TTC549 (cell line): Measurements from ENCODE around the gene SV2B.
A peak's percentile ranks its signal among the peaks of the same experiment; 100 is the strongest.

ENCODE experiments used
- FAIRE-seq: peaks from 2 replicates; lab custom pipeline; 2012; peaks lifted over from hg19 to GRCh38; lab: Jason Lieb, UNC

SV2B gene

GRCh38 chr15:91193378-91193720, 93.3 kb downstream of the SV2B start:
- no peak for FAIRE-seq

GRCh38 chr15:91196127-91196526, 96.1 kb downstream of the SV2B start:
- no peak for FAIRE-seq

GRCh38 chr15:91196768-91197167, 96.7 kb downstream of the SV2B start:
- FAIRE-seq, result no peak

GRCh38 chr15:91199511-91199910, 99.5 kb downstream of the SV2B start:
- no peak for FAIRE-seq

- no peak for FAIRE-seq
Measured at GRCh38 chr15:91200101-91200754, 100.2 kb downstream of the SV2B start.

- FAIRE-seq, result no peak
Measured at GRCh38 chr15:91202510-91203102, 102.5 kb downstream of the SV2B start.

- FAIRE-seq, result no peak
Measured at GRCh38 chr15:91203619-91204203, 103.7 kb downstream of the SV2B start.

- FAIRE-seq, result no peak
Measured at GRCh38 chr15:91208371-91208770, 108.3 kb downstream of the SV2B start.

- no peak for FAIRE-seq
Measured at GRCh38 chr15:91209318-91209717, 109.3 kb downstream of the SV2B start.

- no peak for FAIRE-seq
Measured at GRCh38 chr15:91209726-91210125, 109.7 kb downstream of the SV2B start.

- FAIRE-seq, result no peak
Measured at GRCh38 chr15:91214675-91215590, 114.9 kb downstream of the SV2B start.

- no peak for FAIRE-seq
Measured at GRCh38 chr15:91216000-91216399, 115.9 kb downstream of the SV2B start.

GRCh38 chr15:91219206-91219605, 119.1 kb downstream of the SV2B start:
- FAIRE-seq, result no peak

GRCh38 chr15:91222052-91222451, 122.0 kb downstream of the SV2B start:
- no peak for FAIRE-seq

- no peak for FAIRE-seq
Measured at GRCh38 chr15:91223863-91224262, 123.8 kb downstream of the SV2B start.

- FAIRE-seq, result peak; percentile 25
Measured at GRCh38 chr15:91224755-91225380, 124.8 kb downstream of the SV2B start.

GRCh38 chr15:91225741-91226140, 125.7 kb downstream of the SV2B start:
- no peak for FAIRE-seq

GRCh38 chr15:91227117-91227516, 127.1 kb downstream of the SV2B start:
- no peak for FAIRE-seq

GRCh38 chr15:91227766-91228165, 127.7 kb downstream of the SV2B start:
- no peak for FAIRE-seq

- no peak for FAIRE-seq
Measured at GRCh38 chr15:91228383-91228782, 128.3 kb downstream of the SV2B start.

- no peak for FAIRE-seq
Measured at GRCh38 chr15:91228890-91229289, 128.8 kb downstream of the SV2B start.

GRCh38 chr15:91231703-91232102, 131.6 kb downstream of the SV2B start:
- FAIRE-seq, result no peak

- FAIRE-seq, result no peak
Measured at GRCh38 chr15:91234759-91235158, 134.7 kb downstream of the SV2B start.
